H9 (cell line): Measurements from ENCODE around the gene TRPM4. TPM values are rescaled to one million over a fixed set of nuclear protein-coding genes. Genes with fewer than 3 reads are reported as not detected.

Experiments used
- DNase-seq: peaks from one replicate; pipeline ENCODE4 v3.0.0-alpha.2; 2017
- H2AFZ ChIP-seq: one replicate; pipeline ENCODE4 v1.6.1; 2013; ENCODE audit warnings: mild to moderate bottlenecking, low read length, control low read depth, moderate library complexity
- H2AK5ac ChIP-seq: 2 replicates; pipeline ENCODE4 v1.6.1; 2013; ENCODE audit warnings: low read length, control low read depth, mixed read lengths; ENCODE audit not compliant: insufficient read length
- H2BK120ac ChIP-seq: one replicate; pipeline ENCODE4 v1.6.1; 2013; ENCODE audit warnings: low read depth, mild to moderate bottlenecking, low read length, control low read depth, inconsistent platforms; ENCODE audit not compliant: poor library complexity, severe bottlenecking
- H2BK12ac ChIP-seq: 2 replicates; pipeline ENCODE4 v1.6.1; 2013; ENCODE audit warnings: low read length, control low read depth, mixed read lengths, low read depth; ENCODE audit not compliant: insufficient read length
- H2BK15ac ChIP-seq: 2 replicates; pipeline ENCODE4 v1.6.1; 2013; ENCODE audit warnings: low read depth, low read length, control low read depth
- H2BK20ac ChIP-seq: one replicate; pipeline ENCODE4 v1.6.1; 2013; ENCODE audit warnings: low read depth, mild to moderate bottlenecking, low read length, control low read depth, inconsistent platforms; ENCODE audit not compliant: poor library complexity, severe bottlenecking
- H2BK5ac ChIP-seq: 2 replicates; pipeline ENCODE4 v1.6.1; 2013; ENCODE audit warnings: low read length, control low read depth, mixed read lengths; ENCODE audit not compliant: insufficient read length
- H3K14ac ChIP-seq: 2 replicates; pipeline ENCODE4 v1.6.1; 2013; ENCODE audit warnings: low read length, control low read depth; ENCODE audit not compliant: insufficient read depth
- H3K18ac ChIP-seq: 2 replicates; pipeline ENCODE4 v1.6.1; 2013; ENCODE audit warnings: low read depth, mild to moderate bottlenecking, mixed read lengths, low read length, control low read depth; ENCODE audit not compliant: insufficient read length
- H3K23ac ChIP-seq: 2 replicates; pipeline ENCODE4 v1.6.1; 2013; ENCODE audit warnings: low read length, control low read depth, mixed read lengths, low read depth; ENCODE audit not compliant: insufficient read length
- H3K23me2 ChIP-seq: 2 replicates; pipeline ENCODE4 v1.6.1; 2013; ENCODE audit warnings: low read depth, mild to moderate bottlenecking, mixed read lengths, low read length, control low read depth; ENCODE audit not compliant: insufficient read length, poor library complexity, severe bottlenecking
- H3K27ac ChIP-seq: 2 replicates; pipeline ENCODE4 v1.5.1; 2013; ENCODE audit warnings: low read length, control low read depth, mixed read lengths, low read depth; ENCODE audit not compliant: insufficient read length
- H3K27me3 ChIP-seq: 2 replicates; pipeline ENCODE4 v1.6.1; 2013; ENCODE audit warnings: low read length, control low read depth, inconsistent platforms; ENCODE audit not compliant: insufficient read depth
- H3K4ac ChIP-seq: 2 replicates; pipeline ENCODE4 v1.6.1; 2013; ENCODE audit warnings: low read depth, mild to moderate bottlenecking, control low read depth, inconsistent platforms, low read length, moderate library complexity
- H3K4me1 ChIP-seq: 2 replicates; pipeline ENCODE4 v1.6.1; 2013; ENCODE audit warnings: low read length, control low read depth, inconsistent platforms; ENCODE audit not compliant: insufficient read depth
- H3K4me2 ChIP-seq: 2 replicates; pipeline ENCODE4 v1.6.1; 2013; ENCODE audit warnings: low read length, control low read depth, mixed read lengths; ENCODE audit not compliant: insufficient read length, insufficient read depth
- H3K56ac ChIP-seq: 2 replicates; pipeline ENCODE4 v1.6.1; 2013; ENCODE audit warnings: low read depth, mild to moderate bottlenecking, mixed read lengths, low read length, control low read depth; ENCODE audit not compliant: insufficient read length
- H3K79me1 ChIP-seq: 2 replicates; pipeline ENCODE4 v1.6.1; 2013; ENCODE audit warnings: low read depth, mild to moderate bottlenecking, moderate library complexity, low read length, control low read depth, inconsistent platforms; ENCODE audit not compliant: insufficient read depth, poor library complexity, severe bottlenecking
- H3K79me2 ChIP-seq: 2 replicates; pipeline ENCODE4 v1.6.1; 2013; ENCODE audit warnings: low read length, control low read depth, inconsistent platforms; ENCODE audit not compliant: insufficient read depth
- H3K9ac ChIP-seq: 2 replicates; pipeline ENCODE4 v1.6.1; 2013; ENCODE audit warnings: low read length, control low read depth, mixed read lengths; ENCODE audit not compliant: insufficient read length; ENCODE audit errors: extremely low read depth
- H3K9me3 ChIP-seq: one replicate; pipeline ENCODE4 v1.6.1; 2013; ENCODE audit warnings: low read depth, low read length, inconsistent platforms; ENCODE audit not compliant: control insufficient read depth
- H3T11ph ChIP-seq: one replicate; pipeline ENCODE4 v1.6.1; 2013; ENCODE audit warnings: mild to moderate bottlenecking, low read length, control low read depth, inconsistent platforms
- H4K20me1 ChIP-seq: one replicate; pipeline ENCODE4 v1.6.1; 2013; ENCODE audit not compliant: control insufficient read depth, insufficient read length, insufficient read depth
- H4K5ac ChIP-seq: 2 replicates; pipeline ENCODE4 v1.6.1; 2013; ENCODE audit warnings: low read depth, mild to moderate bottlenecking, mixed read lengths, low read length, control low read depth; ENCODE audit not compliant: insufficient read length
- H4K8ac ChIP-seq: replicated peaks from 2 replicates; pipeline ENCODE4 v1.6.1; 2013; ENCODE audit warnings: low read length, control low read depth, mixed read lengths, low read depth; ENCODE audit not compliant: insufficient read length
- H4K91ac ChIP-seq: 2 replicates; pipeline ENCODE4 v1.6.1; 2013; ENCODE audit warnings: low read depth, mild to moderate bottlenecking, moderate library complexity, mixed read lengths, low read length, control low read depth; ENCODE audit not compliant: insufficient read length
- H3K27ac Mint-ChIP-seq, 3 experiments: 2 replicates in 2 of 3; 3 replicates in 1 of 3; pipeline ENCODE4 v1.8.0; 2020 to 2021; ENCODE audit warnings: mixed read lengths in 3 of 3, mild to moderate bottlenecking in 1 of 3, moderate library complexity in 1 of 3
- H3K27me3 Mint-ChIP-seq: 2 replicates; pipeline ENCODE4 v1.8.0; 2021; ENCODE audit warnings: low read depth, mild to moderate bottlenecking, moderate library complexity, mixed read lengths
- H3K36me3 Mint-ChIP-seq, 3 experiments: 2 replicates in 2 of 3; 3 replicates in 1 of 3; pipeline ENCODE4 v1.8.0; 2020 to 2021; ENCODE audit warnings: low read depth in 3 of 3, mixed read lengths in 3 of 3; ENCODE audit not compliant: insufficient read depth in 1 of 3
- H3K4me1 Mint-ChIP-seq, 2 experiments: 2 replicates each; pipeline ENCODE4 v1.8.0; 2020; ENCODE audit warnings: mixed read lengths in 2 of 2
- H3K4me3 Mint-ChIP-seq, 2 experiments: 2 replicates in 1 of 2; 3 replicates in 1 of 2; pipeline ENCODE4 v1.8.0; 2020 to 2021; ENCODE audit warnings: mild to moderate bottlenecking in 2 of 2, mixed read lengths in 2 of 2, moderate library complexity in 1 of 2
- H3K9me3 Mint-ChIP-seq, 2 experiments: 2 replicates in 1 of 2; 3 replicates in 1 of 2; pipeline ENCODE4 v1.8.0; 2020; ENCODE audit warnings: mild to moderate bottlenecking in 2 of 2, mixed read lengths in 2 of 2, moderate library complexity in 1 of 2
- CTCF ChIP-seq: fragments of 200-600 bp; sonication (generic); conservative IDR thresholded peaks from 3 replicates; pipeline ENCODE4 v1.8.0; 2021; ENCODE audit warnings: antibody characterized with exemption, mild to moderate bottlenecking
- WGBS: extraction: QIAGEN DNeasy Blood & Tissue Kit; methylation state at CpG from one replicate; pipeline ENCODE4 v1.1.7; 2013; ENCODE audit warnings: missing lambda C conversion rate, low lambda C conversion rate, mixed read lengths; ENCODE audit not compliant: insufficient read length; ENCODE audit errors: extremely low coverage; 5-methylcytosine and 5-hydroxymethylcytosine counted together
- total RNA-seq: library from RNA; stranded (reverse); gene quantifications from 2 replicates; pipeline ENCODE4 v1.2.1, GENCODE V29; 2021

TRPM4 gene
- total RNA-seq, 1 experiment from 2014 or later: 6.9 TPM

DNA sequence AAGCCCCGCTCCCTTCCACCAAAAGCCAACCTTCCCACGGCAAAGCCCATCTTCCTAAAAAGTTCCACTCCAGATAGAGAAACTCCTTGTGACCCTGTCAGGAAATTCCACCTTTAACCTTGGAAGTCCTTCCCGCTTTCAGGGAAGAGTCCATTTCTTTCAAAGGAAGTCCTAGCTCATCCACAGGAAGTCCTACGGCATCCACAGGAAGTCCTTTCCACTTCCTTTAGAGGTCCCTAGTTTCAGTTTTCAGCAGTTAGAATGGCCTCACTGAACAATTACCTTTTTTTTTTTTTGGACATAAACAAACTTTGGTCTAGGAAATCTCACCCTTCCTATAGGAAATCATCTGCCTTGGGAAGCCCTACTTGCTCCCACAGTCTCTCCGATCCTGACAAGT is 31.7 kb downstream of the TRPM4 start:
- H3K14ac ChIP-seq: no peak overlapping the region
- H3K4ac ChIP-seq: no peak overlapping the region
- no peak overlapping the region for H4K91ac ChIP-seq
- no peak overlapping the region for H2AFZ ChIP-seq
- H3K9me3 ChIP-seq: no peaks in the 10 kb centered on the region
- DNase-seq: no peak
- H4K8ac ChIP-seq: no peak overlapping the region
- no peak overlapping the region for H2AK5ac ChIP-seq
- no peak overlapping the region for H4K5ac ChIP-seq
- no peak for TF ChIP-seq CTCF
- no peak overlapping the region for H3K9ac ChIP-seq
- H3K4me2 ChIP-seq: no peak overlapping the region
- H2BK120ac ChIP-seq: no peak overlapping the region
- WGBS: no CpG with 5 or more reads among the region's 5 CpGs
- peaks cover 0 to 4% of the 10 kb centered on the region in 2 experiments; a peak in 2 of 4 replicates for H3K4me1 Mint-ChIP-seq
- H2BK5ac ChIP-seq: no peak overlapping the region
- H3K23me2 ChIP-seq: no peaks in the 10 kb centered on the region
- H3K9me3 Mint-ChIP-seq: peaks cover 0 to 4% of the 10 kb centered on the region in 2 experiments; a peak in 2 of 5 replicates
- no peaks in the 10 kb centered on the region for H3K4me1 ChIP-seq
- H3K18ac ChIP-seq: no peak overlapping the region
- no peak overlapping the region for H3T11ph ChIP-seq
- H2BK15ac ChIP-seq: no peak overlapping the region
- no peaks in the 10 kb centered on the region for H3K27me3 ChIP-seq
- no peak overlapping the region for H2BK20ac ChIP-seq
- H4K20me1 ChIP-seq: no peaks in the 10 kb centered on the region
- no peak overlapping the region for H3K23ac ChIP-seq
- peaks cover 6 to 36% (median 8%) of the 10 kb centered on the region in 3 experiments for H3K36me3 Mint-ChIP-seq
- H3K79me1 ChIP-seq: no peaks in the 10 kb centered on the region
- H3K27ac ChIP-seq: no peak overlapping the region
- no peak overlapping the region for H3K27ac Mint-ChIP-seq
- peaks cover 3% of the 10 kb centered on the region for H3K27me3 Mint-ChIP-seq
- no peak overlapping the region for H2BK12ac ChIP-seq
- H3K56ac ChIP-seq: no peak overlapping the region
- H3K79me2 ChIP-seq: no peaks in the 10 kb centered on the region
- H3K4me3 Mint-ChIP-seq: no peak overlapping the region
